ENCODE results near the gene DIAPH1. TPM values are rescaled to one million over a fixed set of nuclear protein-coding genes. Genes with fewer than 3 reads are reported as not detected.

Gene DIAPH1
- total and polyA plus RNA-seq, 11 donors, result 29.9 to 137 (median 61.5) TPM

DNA sequence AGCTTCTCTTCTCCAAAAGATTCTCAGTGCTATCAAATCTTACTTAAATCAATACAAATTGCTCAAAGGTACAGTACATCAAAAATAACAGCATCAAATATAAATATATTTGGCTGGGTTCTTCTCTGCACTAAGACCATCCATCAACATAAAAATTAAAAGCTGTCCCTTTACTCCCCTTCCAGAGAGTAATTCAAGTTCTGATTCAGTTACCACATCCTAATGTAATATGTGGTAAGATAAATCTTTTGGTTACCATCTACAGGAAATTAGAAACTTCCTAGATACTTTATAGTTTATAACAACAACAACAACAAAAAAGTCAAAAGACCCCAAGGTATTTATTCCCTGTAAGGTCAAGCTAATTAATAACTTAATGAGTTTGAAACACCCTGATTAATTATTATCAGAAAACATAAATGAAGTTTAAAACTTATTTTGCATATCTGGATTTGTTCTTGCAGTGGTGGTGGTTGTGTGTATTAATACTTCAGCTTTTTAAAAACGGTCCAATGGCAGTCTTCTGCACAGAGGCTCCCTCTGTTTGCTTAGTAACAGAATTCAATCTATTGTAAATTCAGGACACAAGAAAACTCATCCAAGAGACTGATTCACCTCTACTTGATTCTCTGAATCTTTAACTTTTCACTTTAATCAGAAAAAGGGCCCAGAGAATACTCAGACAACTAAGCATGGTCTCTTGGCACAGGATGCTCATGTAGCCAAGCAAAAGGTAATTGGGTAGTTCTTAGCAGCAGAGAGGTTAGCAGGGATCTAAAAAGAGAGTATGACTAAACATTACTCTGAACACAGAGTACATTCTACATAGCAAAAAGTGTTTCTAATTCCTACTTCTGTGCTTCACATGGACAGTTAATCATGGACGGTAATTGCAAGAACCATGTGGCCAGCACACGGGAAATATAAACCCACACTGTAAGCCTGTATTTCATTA, 20.1 kb downstream of the DIAPH1 start:
- ATAC-seq, result peak; percentile 90 to 92 (median 91)
- H3K9me3 ChIP-seq, result peaks cover 0 to 12% (median 0%) of the 10 kb centered on the region in 12 donors
- H3K27me3 ChIP-seq, result no peaks in the 10 kb centered on the region
- peak overlapping the region; percentile 41 to 91 (median 80) for H3K27ac ChIP-seq
- H3K4me3 ChIP-seq, result no peak overlapping the region
- H3K4me1 ChIP-seq, result peaks cover 0 to 60% (median 31%) of the 10 kb centered on the region in 12 donors
- no peak for DNase-seq
- WGBS, 4 donors, result 42 to 56% (median 49%) methylated on average over 3 of the region's 3 CpGs
- H3K36me3 ChIP-seq, result peaks cover 0 to 9% (median 2%) of the 10 kb centered on the region in 9 donors
- intact Hi-C loops (cut with DNase I), result no loop called here
- TF ChIP-seq POLR2A (IDR thresholded peaks at IDR 0.05) (no peak), CTCF (IDR thresholded peaks at IDR 0.05) (no peak)

DNA sequence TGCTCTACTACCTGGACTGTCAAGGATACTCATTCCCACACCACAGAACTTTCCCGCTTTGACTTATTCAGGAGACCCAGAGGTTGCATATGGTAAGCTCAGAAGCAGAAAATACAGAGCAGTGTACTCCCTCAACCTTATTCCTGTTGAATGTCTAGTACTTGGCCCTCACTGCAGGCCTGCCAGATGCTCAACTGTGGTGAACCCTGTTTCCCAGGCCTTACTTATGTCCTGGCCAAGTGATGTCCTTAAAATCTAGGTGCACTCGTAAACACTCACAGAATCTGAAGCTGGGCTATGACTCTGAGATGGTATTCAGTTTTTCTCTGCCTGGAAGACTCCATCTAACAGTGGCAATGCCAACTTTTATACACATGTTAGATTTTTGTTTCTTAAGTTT, 21.0 kb downstream of the DIAPH1 start:
- no peaks in the 10 kb centered on the region for H3K27me3 ChIP-seq
- WGBS, 4 donors, result 81 to 84% (median 84%) methylated on average over 2 of the region's 2 CpGs
- H3K27ac ChIP-seq, result peak overlapping the region in 11 of 12 donors; percentile 41 to 91 (median 80)
- H3K4me1 ChIP-seq, result peaks cover 0 to 52% (median 27%) of the 10 kb centered on the region in 12 donors
- ATAC-seq (peak; percentile 36 to 68 (median 47)), DNase-seq (no peak)
- peaks cover 0 to 15% (median 3%) of the 10 kb centered on the region in 9 donors for H3K36me3 ChIP-seq
- peaks cover 0 to 12% (median 0%) of the 10 kb centered on the region in 12 donors for H3K9me3 ChIP-seq
- H3K4me3 ChIP-seq, result no peak overlapping the region
- TF ChIP-seq POLR2A (IDR thresholded peaks at IDR 0.05) (no peak), CTCF (IDR thresholded peaks at IDR 0.05) (no peak)
- intact Hi-C loops (cut with DNase I), result no loop called here

GRCh38 chr5:141597394-141597793, 21.4 kb downstream of the DIAPH1 start:
- Histone ChIP-seq H3K4me3 (no peak overlapping the region), H3K36me3 (peaks cover 0 to 15% (median 3%) of the 10 kb centered on the region in 9 donors), H3K27me3 (no peaks in the 10 kb centered on the region), H3K4me1 (peaks cover 0 to 52% (median 29%) of the 10 kb centered on the region in 12 donors), H3K27ac (peak overlapping the region in 10 of 12 donors; percentile 18 to 91 (median 82)), H3K9me3 (peaks cover 0 to 12% (median 0%) of the 10 kb centered on the region in 12 donors)
- ATAC-seq (no peak), DNase-seq (no peak)
- no peak for TF ChIP-seq POLR2A (IDR thresholded peaks at IDR 0.05)
- no peak for TF ChIP-seq CTCF (IDR thresholded peaks at IDR 0.05)
- 55 to 68% (median 66%) methylated on average over 2 of the region's 2 CpGs for WGBS, 4 donors
- intact Hi-C loops (cut with DNase I), result no loop called here

GRCh38 chr5:141596867-141597266, 21.9 kb downstream of the DIAPH1 start:
- H3K4me1 ChIP-seq, result peaks cover 0 to 54% (median 31%) of the 10 kb centered on the region in 12 donors
- no peak overlapping the region for H3K4me3 ChIP-seq
- H3K27me3 ChIP-seq, result no peaks in the 10 kb centered on the region
- H3K27ac ChIP-seq, result peak overlapping the region in 4 of 12 donors; percentile 80 to 91 (median 82)
- TF ChIP-seq CTCF (IDR thresholded peaks at IDR 0.05), result no peak
- TF ChIP-seq POLR2A (IDR thresholded peaks at IDR 0.05), result no peak
- peaks cover 0 to 15% (median 3%) of the 10 kb centered on the region in 9 donors for H3K36me3 ChIP-seq
- H3K9me3 ChIP-seq, result peaks cover 0 to 12% (median 0%) of the 10 kb centered on the region in 12 donors
- no peak for DNase-seq
- WGBS, 4 donors, result 92 to 100% (median 98%) methylated on average over 1 of the region's 1 CpG
- intact Hi-C loops (cut with DNase I), result no loop called here
- ATAC-seq, result no peak
